ENCODE measurements around the gene TMEM92.

DNA sequence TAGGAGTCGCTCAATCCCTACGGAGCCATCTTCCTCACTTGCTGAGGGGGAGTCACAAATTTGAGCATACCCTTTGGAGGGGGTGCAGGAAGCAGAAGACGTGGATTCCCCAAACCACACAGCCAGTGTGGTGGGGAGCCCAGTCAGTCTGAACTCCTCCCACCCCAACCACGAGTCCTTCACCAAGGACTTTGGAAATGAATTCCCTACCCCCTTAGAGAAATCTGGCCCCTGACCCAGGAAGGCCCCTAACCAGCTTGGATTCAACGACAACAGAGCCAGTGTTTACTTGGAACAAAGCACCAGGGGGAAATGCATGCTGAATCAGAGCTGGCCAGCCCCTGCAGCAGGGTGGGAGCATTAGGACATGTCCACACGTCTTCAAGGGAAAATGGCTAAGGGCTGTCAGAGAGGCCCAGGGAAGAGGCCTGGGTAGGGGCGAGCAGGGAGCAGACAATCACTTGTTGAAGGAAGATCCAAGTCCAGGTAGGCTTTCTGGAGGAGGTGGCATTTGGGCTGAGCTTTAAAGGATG, 5.5 kb upstream of the TMEM92 start:
- TF ChIP-seq POLR2AphosphoS5 (IDR thresholded peaks at IDR 0.05; ENCODE audit: low read depth, low read length) = no peak
- no peak for TF ChIP-seq POLR2A (IDR thresholded peaks at IDR 0.05; ENCODE audit: low read depth, low read length)
